Measurements from ENCODE around the gene FUT4. TPM values are rescaled to one million over a fixed set of nuclear protein-coding genes. Genes with fewer than 3 reads are reported as not detected.

FUT4 gene
- total and polyA plus RNA-seq, 10 of the 15 experiments (the other 5 are each of a cell fraction or from before 2014, with no cell fraction given): 0.68 to 9.1 (median 2.3) TPM

- TF ChIP-seq ZNF592 (IDR thresholded peaks at IDR 0.05): 0 out of 2 replicates have a peak, but pooled peaks have one; percentile 27
- TF ChIP-seq EED (IDR thresholded peaks at IDR 0.05; ENCODE audit: low read depth): peak; percentile 71
- 0 out of 2 replicates have a peak, but pooled peaks have one; percentile 19 for TF ChIP-seq ATF7 (IDR thresholded peaks at IDR 0.05; ENCODE audit: low read depth)
- no peak for TF ChIP-seq PRDM15 (CRISPR knock-in tag; IDR thresholded peaks at IDR 0.05)
- TF ChIP-seq MYB (IDR thresholded peaks at IDR 0.05; ENCODE audit: borderline replicate concordance, low read depth, low read length): no peak
- 0 out of 2 replicates have a peak, but pooled peaks have one; percentile 9 for TF ChIP-seq IRF4 (IDR thresholded peaks at IDR 0.05; ENCODE audit: low read depth, low read length)
- no peak for TF ChIP-seq TBL1XR1 (IDR thresholded peaks at IDR 0.05; ENCODE audit: low read depth, low read length)
- TF ChIP-seq ATF3 (IDR thresholded peaks at IDR 0.05; ENCODE audit: borderline replicate concordance, extremely low read depth, low read depth, low read length): no peak
- peak; percentile 92 for TF ChIP-seq IKZF1 (conservative IDR thresholded peaks at IDR 0.05)
- TF ChIP-seq MEF2A (IDR thresholded peaks at IDR 0.05; ENCODE audit: insufficient read depth, low read depth, low read length): no peak
- TF ChIP-seq POLR2AphosphoS5 (IDR thresholded peaks at IDR 0.05; ENCODE audit: low read length): peak; percentile 40
- 0 out of 2 replicates have a peak, but pooled peaks have one; percentile 24 for TF ChIP-seq ZNF24 (IDR thresholded peaks at IDR 0.05)
- 0 out of 2 replicates have a peak, but pooled peaks have one; percentile 5 for TF ChIP-seq TCF12 (IDR thresholded peaks at IDR 0.05; ENCODE audit: low read depth, low read length)
These were observed at the start of gene FUT4 (continued) for GRCh38 chr11:94543695-94544645.
